A549 (cell line): ENCODE data around the gene FAM228B.
"Not testable (repeated sequence)": the region's sequence is repeated elsewhere in the genome, so short reads cannot be mapped to it uniquely, and the experiment has no call there.

Experiments
- CBX2 ChIP-seq: fragments of 200-600 bp; sonication (generic); IDR thresholded peaks from 2 replicates; pipeline ENCODE4 v1.6.1; 2016; ENCODE audit warnings: low read depth, mild to moderate bottlenecking, borderline replicate concordance
- CHD4 ChIP-seq: fragments of 200-600 bp; sonication (generic); IDR thresholded peaks from 2 replicates; pipeline ENCODE4 v1.6.1; 2016; ENCODE audit warnings: antibody characterized with exemption, mild to moderate bottlenecking, borderline replicate concordance
- CTCF ChIP-seq: fragments of >200 bp; sonication (Bioruptor Twin); formaldehyde crosslinking; IDR thresholded peaks from 3 replicates; pipeline ENCODE4 v1.5.1; 2016
- KDM1A ChIP-seq: fragments of 200-600 bp; sonication (generic); IDR thresholded peaks from 2 replicates; pipeline ENCODE4 v1.6.1; 2016; ENCODE audit warnings: low read depth, mild to moderate bottlenecking
- MAFK ChIP-seq: fragments of 450-650 bp; IDR thresholded peaks from 2 replicates; pipeline ENCODE4 v1.6.1; 2014; ENCODE audit not compliant: partially characterized antibody
- NPAS2 ChIP-seq: fragments of 250-450 bp; sonication (Bioruptor Pico); IDR thresholded peaks from 2 replicates; pipeline ENCODE4 v1.8.0; 2022; ENCODE audit warnings: mild to moderate bottlenecking, moderate library complexity, borderline replicate concordance
- POLR2A ChIP-seq: IDR thresholded peaks from 2 replicates; pipeline ENCODE4 v1.6.1; 2012; ENCODE audit warnings: mild to moderate bottlenecking, low read length
- RAD21 ChIP-seq, 2 experiments: fragments of >200 bp in 1 of 2; sonication (Bioruptor Twin) in 1 of 2; formaldehyde crosslinking in 1 of 2; IDR thresholded peaks in 1 of 2; conservative IDR thresholded peaks in 1 of 2; 2 replicates in 1 of 2; 3 replicates in 1 of 2; pipeline ENCODE4 v1.6.1; 2012 to 2018; ENCODE audit warnings: inconsistent platforms in 1 of 2
- REST ChIP-seq: fragments of 200-600 bp; sonication (generic); IDR thresholded peaks from 2 replicates; pipeline ENCODE4 v1.6.1; 2016; ENCODE audit warnings: antibody characterized with exemption, mild to moderate bottlenecking, moderate library complexity
- SMC3 ChIP-seq: fragments of >200 bp; sonication (Bioruptor Twin); formaldehyde crosslinking; IDR thresholded peaks from 3 replicates; pipeline ENCODE4 v1.6.1; 2018; ENCODE audit warnings: inconsistent platforms
- SREBF2 ChIP-seq: fragments of 450-650 bp; IDR thresholded peaks from 2 replicates; pipeline ENCODE4 v1.6.1; 2014; ENCODE audit warnings: mild to moderate bottlenecking, moderate library complexity

- TF ChIP-seq RAD21 (conservative IDR thresholded peaks at IDR 0.05 in 1 of 2, IDR thresholded peaks at IDR 0.05 in 1 of 2); POLR2A; MAFK; CTCF; NPAS2 (CRISPR knock-in tag); REST; KDM1A; CHD4; SREBF2; CBX2; SMC3: not testable (repeated sequence)
Observed at GRCh38 chr2:24093270-24093669, 30.0 kb upstream of the FAM228B start.
